ENCODE results near the gene RFNG.
A peak's percentile ranks its signal among the peaks of the same experiment; 100 is the strongest.

Gene RFNG

DNA sequence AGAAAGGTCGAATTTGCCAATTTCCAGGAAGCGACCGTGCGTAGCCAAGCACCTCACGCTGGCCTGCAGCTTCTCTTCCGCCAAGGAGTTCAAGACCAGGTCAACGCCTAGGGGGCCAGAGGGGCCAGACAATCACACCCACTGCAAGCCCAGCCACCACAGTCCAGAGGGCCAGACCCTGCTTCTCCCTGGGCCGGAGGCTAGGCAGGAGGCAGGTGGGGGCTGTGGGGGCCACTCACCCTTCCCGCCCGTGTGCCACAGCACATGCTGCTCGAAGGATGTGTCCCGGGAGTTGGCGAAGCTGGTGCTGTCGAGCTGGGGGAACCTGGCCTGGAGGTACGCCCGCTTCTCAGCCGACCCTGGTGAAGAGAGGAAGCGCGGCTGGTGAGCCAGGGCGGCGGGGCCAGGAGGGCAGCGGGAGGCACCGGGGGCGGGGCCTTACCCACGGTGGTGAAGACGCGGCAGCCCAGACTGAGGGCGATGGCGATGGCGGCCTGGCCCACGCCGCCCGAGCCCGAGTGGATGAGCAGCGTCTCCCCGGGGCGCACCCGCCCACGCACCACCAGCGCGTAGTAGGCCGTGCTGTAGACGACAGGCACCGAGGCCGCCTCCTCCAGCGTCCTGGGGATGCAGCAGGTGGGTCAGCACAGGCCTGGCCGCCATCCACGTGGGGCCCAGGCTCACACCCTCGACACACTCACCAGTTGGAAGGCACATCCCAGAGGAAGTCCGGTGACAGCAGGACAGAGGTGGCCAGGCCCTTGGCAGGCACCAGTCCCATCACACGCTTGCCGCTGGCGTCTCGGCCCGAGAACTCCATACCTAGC is 32.1 kb upstream of the RFNG start:
- peaks cover 7% of the 10 kb centered on the region for H3K4me1 ChIP-seq (ENCODE audit: insufficient read depth, insufficient read length)
- no peak overlapping the region for H3K9ac ChIP-seq (ENCODE audit: insufficient read length, low read depth)
- no peak for TF ChIP-seq SUZ12 (IDR thresholded peaks at IDR 0.05; ENCODE audit: extremely low read depth, insufficient read depth, insufficient read length)
- no peak for DNase-seq (ENCODE audit: low read depth, low spot score)
- H3K4me3 ChIP-seq (ENCODE audit: insufficient read length, low read depth): no peak overlapping the region
- H3K27me3 ChIP-seq (ENCODE audit: insufficient read depth, insufficient read length): no peaks in the 10 kb centered on the region
- peaks cover 97% of the 10 kb centered on the region for H3K36me3 ChIP-seq (ENCODE audit: insufficient read depth, insufficient read length, low read length)
- no peaks in the 10 kb centered on the region for H3K9me3 ChIP-seq (ENCODE audit: insufficient read depth, low read length)

DNA sequence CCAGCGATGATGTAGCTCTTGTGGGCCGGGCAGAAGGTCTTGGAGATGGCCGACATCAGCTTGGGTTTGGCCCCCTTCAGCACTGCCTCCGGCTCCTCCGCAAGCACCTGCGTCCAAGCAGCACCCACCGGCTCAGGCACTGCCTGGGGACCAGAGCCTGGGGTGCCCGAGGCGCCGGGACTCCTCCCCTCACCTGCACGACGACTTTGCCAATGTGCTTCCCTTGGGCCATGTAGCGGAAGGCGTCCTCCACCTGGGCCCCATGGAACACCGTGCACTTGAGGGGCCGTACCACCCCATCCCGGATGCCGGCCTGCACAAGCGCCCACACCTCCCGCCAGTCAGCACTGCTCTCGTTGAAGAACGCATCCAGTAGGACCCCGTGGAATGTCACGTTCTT is 31.4 kb upstream of the RFNG start:
- Histone ChIP-seq H3K9me3 (ENCODE audit: insufficient read depth, low read length) (no peaks in the 10 kb centered on the region), H3K4me3 (ENCODE audit: insufficient read length, low read depth) (no peak overlapping the region), H3K27me3 (ENCODE audit: insufficient read depth, insufficient read length) (no peaks in the 10 kb centered on the region), H3K9ac (ENCODE audit: insufficient read length, low read depth) (no peak overlapping the region), H3K36me3 (ENCODE audit: insufficient read depth, insufficient read length, low read length) (peaks cover 97% of the 10 kb centered on the region), H3K4me1 (ENCODE audit: insufficient read depth, insufficient read length) (peaks cover 7% of the 10 kb centered on the region)
- no peak for TF ChIP-seq YY1 (IDR thresholded peaks at IDR 0.05; ENCODE audit: insufficient read depth, insufficient read length)
- TF ChIP-seq SUZ12 (IDR thresholded peaks at IDR 0.05; ENCODE audit: extremely low read depth, insufficient read depth, insufficient read length): no peak
- no peak for TF ChIP-seq ZNF274 (IDR thresholded peaks at IDR 0.05; ENCODE audit: low read depth, low read length)
- no peak for DNase-seq (ENCODE audit: low read depth, low spot score)

DNA sequence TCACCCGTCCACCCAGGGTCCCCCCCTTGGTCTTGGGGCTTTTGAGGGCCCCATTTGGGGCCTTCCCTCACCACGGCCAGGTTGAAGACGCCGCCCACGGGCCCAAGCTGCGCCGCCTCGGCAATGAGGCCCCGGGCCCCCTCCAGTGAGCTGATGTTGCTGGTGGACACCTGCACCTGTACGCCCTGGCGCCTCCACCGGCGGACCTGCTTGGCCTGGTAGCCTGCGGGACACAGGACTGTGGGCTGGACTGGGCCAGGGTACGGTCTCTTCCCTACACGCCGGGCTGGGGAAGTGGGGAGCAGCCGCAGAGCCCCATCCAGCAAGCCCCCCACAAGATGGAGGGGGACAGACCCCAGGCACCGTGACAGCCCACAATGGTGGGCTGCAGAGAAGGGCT is 30.8 kb upstream of the RFNG start:
- TF ChIP-seq ZNF274 (IDR thresholded peaks at IDR 0.05; ENCODE audit: low read depth, low read length) (no peak), SUZ12 (IDR thresholded peaks at IDR 0.05; ENCODE audit: extremely low read depth, insufficient read depth, insufficient read length) (no peak), YY1 (IDR thresholded peaks at IDR 0.05; ENCODE audit: insufficient read depth, insufficient read length) (no peak)
- H3K4me1 ChIP-seq (ENCODE audit: insufficient read depth, insufficient read length): peaks cover 11% of the 10 kb centered on the region
- H3K27me3 ChIP-seq (ENCODE audit: insufficient read depth, insufficient read length): no peaks in the 10 kb centered on the region
- no peak overlapping the region for H3K9ac ChIP-seq (ENCODE audit: insufficient read length, low read depth)
- no peaks in the 10 kb centered on the region for H3K9me3 ChIP-seq (ENCODE audit: insufficient read depth, low read length)
- DNase-seq (ENCODE audit: low read depth, low spot score): no peak
- H3K4me3 ChIP-seq (ENCODE audit: insufficient read length, low read depth): no peak overlapping the region
- H3K36me3 ChIP-seq (ENCODE audit: insufficient read depth, insufficient read length, low read length): peaks cover 97% of the 10 kb centered on the region

DNA sequence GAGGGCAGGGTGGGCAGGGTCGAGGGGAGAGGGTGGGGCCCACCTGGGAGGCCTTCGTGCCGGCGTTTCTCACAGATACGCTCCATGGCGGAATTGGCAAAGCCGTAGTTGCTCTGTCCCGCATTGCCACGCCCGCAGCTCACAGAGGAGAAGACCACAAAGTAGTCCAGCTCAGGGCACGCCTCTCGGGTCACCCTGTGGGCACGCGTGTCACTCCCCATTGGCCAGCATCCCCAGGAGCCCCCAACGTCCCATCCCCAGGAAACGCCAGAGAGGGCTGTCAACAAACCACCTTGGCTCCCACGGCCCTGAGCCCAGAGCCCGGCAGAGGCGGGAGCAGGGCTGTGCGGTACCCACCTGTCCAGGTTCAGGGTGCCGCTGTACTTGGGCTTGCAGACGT is 30.4 kb upstream of the RFNG start:
- Histone ChIP-seq H3K27me3 (ENCODE audit: insufficient read depth, insufficient read length) (no peaks in the 10 kb centered on the region), H3K4me1 (ENCODE audit: insufficient read depth, insufficient read length) (peaks cover 15% of the 10 kb centered on the region), H3K36me3 (ENCODE audit: insufficient read depth, insufficient read length, low read length) (peaks cover 95% of the 10 kb centered on the region), H3K9me3 (ENCODE audit: insufficient read depth, low read length) (no peaks in the 10 kb centered on the region), H3K9ac (ENCODE audit: insufficient read length, low read depth) (no peak overlapping the region), H3K4me3 (ENCODE audit: insufficient read length, low read depth) (no peak overlapping the region)
- TF ChIP-seq ZNF274 (IDR thresholded peaks at IDR 0.05; ENCODE audit: low read depth, low read length): no peak
- no peak for TF ChIP-seq YY1 (IDR thresholded peaks at IDR 0.05; ENCODE audit: insufficient read depth, insufficient read length)
- TF ChIP-seq SUZ12 (IDR thresholded peaks at IDR 0.05; ENCODE audit: extremely low read depth, insufficient read depth, insufficient read length): no peak
- DNase-seq (ENCODE audit: low read depth, low spot score): no peak

DNA sequence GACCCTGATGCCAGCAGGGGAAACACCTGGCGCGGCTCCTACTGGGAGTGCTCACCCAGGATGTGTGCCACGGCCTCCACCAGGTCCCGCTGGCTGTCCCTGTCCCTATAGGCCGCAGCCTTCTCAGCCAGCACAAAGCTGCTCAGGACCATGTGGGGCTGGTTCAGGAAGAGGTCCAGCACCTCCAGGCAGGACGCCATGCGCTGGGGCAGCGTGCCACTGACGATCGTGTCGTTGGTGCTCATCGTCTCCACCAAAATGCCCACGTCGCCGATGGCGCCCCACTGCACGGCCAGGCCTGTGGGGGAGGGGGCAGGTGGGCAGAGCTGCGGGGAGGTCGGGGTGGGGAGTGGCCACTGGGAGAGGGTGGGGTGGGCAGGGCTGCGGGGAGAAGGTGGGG is 29.9 kb upstream of the RFNG start:
- H3K9me3 ChIP-seq (ENCODE audit: insufficient read depth, low read length): no peaks in the 10 kb centered on the region
- peaks cover 17% of the 10 kb centered on the region for H3K4me1 ChIP-seq (ENCODE audit: insufficient read depth, insufficient read length)
- H3K27me3 ChIP-seq (ENCODE audit: insufficient read depth, insufficient read length): no peaks in the 10 kb centered on the region
- no peak overlapping the region for H3K9ac ChIP-seq (ENCODE audit: insufficient read length, low read depth)
- H3K36me3 ChIP-seq (ENCODE audit: insufficient read depth, insufficient read length, low read length): peaks cover 95% of the 10 kb centered on the region
- TF ChIP-seq SUZ12 (IDR thresholded peaks at IDR 0.05; ENCODE audit: extremely low read depth, insufficient read depth, insufficient read length): no peak
- no peak for DNase-seq (ENCODE audit: low read depth, low spot score)
- H3K4me3 ChIP-seq (ENCODE audit: insufficient read length, low read depth): no peak overlapping the region

DNA sequence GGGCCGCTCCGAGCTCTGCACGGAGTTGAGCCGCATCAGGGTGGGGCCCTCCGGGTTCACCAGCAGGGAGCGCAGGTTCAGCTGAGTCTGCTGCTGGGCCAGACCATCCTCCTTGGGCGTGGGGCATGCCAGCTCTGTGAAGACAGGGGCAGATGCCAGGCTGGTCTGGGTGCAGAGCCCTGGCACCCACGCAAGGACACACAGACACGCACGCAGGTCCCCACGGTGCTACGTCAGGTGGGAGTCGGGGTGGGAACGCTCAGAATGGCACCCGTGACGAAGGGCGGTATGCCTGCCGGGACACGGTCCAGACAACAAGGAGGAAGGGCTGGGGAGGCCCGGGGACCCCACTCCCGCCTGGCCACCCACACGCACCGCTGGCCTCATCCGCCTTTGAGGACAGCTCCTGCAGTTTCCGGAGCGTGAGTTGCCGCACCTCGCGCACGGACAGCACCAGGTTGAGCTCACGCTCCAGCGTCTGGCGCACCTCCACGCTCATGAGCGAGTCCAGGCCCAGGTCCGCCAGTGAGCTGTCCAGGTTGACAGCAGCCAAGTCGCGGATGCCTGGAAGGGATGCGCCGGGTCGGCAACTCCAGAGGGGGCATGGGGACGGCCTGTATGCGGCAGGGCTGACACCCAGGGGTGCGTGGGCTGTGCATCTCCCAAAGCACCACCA is 29.3 kb upstream of the RFNG start:
- H3K36me3 ChIP-seq (ENCODE audit: insufficient read depth, insufficient read length, low read length): peaks cover 95% of the 10 kb centered on the region
- TF ChIP-seq YY1 (IDR thresholded peaks at IDR 0.05; ENCODE audit: insufficient read depth, insufficient read length): no peak
- no peak for TF ChIP-seq ZNF274 (IDR thresholded peaks at IDR 0.05; ENCODE audit: low read depth, low read length)
- TF ChIP-seq SUZ12 (IDR thresholded peaks at IDR 0.05; ENCODE audit: extremely low read depth, insufficient read depth, insufficient read length): no peak

DNA sequence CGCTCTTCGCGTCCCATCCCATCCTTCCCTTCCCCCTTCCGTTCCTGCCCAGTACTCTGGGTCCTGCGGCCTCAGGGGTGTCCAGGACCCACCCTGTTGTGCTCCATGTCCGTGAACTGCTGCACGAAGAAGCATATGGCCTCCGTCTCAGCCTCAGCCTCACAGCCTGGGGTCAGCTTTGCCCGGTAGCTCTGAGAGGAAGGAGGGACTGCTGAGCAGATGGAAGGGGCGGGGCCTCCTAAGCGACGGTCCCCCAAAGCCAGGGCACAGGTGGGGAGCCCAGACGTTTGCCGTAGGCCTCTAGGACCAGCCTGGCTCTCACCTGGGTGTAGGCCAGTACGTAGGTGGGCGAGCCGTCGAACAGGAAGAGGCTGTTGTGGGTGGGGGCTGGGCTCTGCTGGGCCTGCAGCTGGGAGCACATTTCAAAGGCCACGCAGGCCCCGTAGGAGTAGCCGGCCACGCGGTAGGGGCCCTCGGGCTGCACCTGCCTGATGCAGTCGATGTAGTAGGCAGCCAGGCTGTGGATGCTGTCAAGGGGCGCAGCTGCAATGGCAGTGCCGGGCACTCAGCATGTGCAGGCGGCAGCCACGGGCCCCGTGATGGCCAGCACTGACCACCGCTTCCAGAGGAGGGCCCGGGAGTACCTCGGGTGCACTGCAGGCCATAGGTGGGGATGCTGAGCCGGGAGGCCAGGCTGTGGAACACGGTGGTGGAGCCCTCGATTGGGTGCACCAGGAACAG is 28.6 kb upstream of the RFNG start:
- Histone ChIP-seq H3K27me3 (ENCODE audit: insufficient read depth, insufficient read length) (no peaks in the 10 kb centered on the region), H3K4me3 (ENCODE audit: insufficient read length, low read depth) (no peak overlapping the region), H3K9me3 (ENCODE audit: insufficient read depth, low read length) (no peaks in the 10 kb centered on the region), H3K4me1 (ENCODE audit: insufficient read depth, insufficient read length) (peaks cover 19% of the 10 kb centered on the region), H3K9ac (ENCODE audit: insufficient read length, low read depth) (peak overlapping the region; percentile 5), H3K36me3 (ENCODE audit: insufficient read depth, insufficient read length, low read length) (peaks cover 88% of the 10 kb centered on the region)
- no peak for TF ChIP-seq SUZ12 (IDR thresholded peaks at IDR 0.05; ENCODE audit: extremely low read depth, insufficient read depth, insufficient read length)
- no peak for TF ChIP-seq ZNF274 (IDR thresholded peaks at IDR 0.05; ENCODE audit: low read depth, low read length)
- TF ChIP-seq YY1 (IDR thresholded peaks at IDR 0.05; ENCODE audit: insufficient read depth, insufficient read length): no peak
- no peak for DNase-seq (ENCODE audit: low read depth, low spot score)

More for the DNA sequence above, 29.3 kb upstream of the RFNG start:
- no peak for DNase-seq (ENCODE audit: low read depth, low spot score)
- peaks cover 19% of the 10 kb centered on the region for H3K4me1 ChIP-seq (ENCODE audit: insufficient read depth, insufficient read length)
- no peaks in the 10 kb centered on the region for H3K27me3 ChIP-seq (ENCODE audit: insufficient read depth, insufficient read length)
- H3K9ac ChIP-seq (ENCODE audit: insufficient read length, low read depth): no peak overlapping the region
- no peaks in the 10 kb centered on the region for H3K9me3 ChIP-seq (ENCODE audit: insufficient read depth, low read length)
- H3K4me3 ChIP-seq (ENCODE audit: insufficient read length, low read depth): no peak overlapping the region
